ENCODE results near the gene DYNC1H1.
A peak's percentile ranks its signal among the peaks of the same experiment; 100 is the strongest.
"Not testable (repeated sequence)": the region's sequence is repeated elsewhere in the genome, so short reads cannot be mapped to it uniquely, and the experiment has no call there.

The DYNC1H1 gene

GRCh38 chr14:102080183-102081080 lies 116.1 kb downstream of the DYNC1H1 start:
- TF ChIP-seq CTCF (IDR thresholded peaks at IDR 0.05; ENCODE audit: insufficient read depth, low read depth, low read length, missing control alignments) = no peak
- DNase-seq (ENCODE audit: low read depth) = no peak
- no peak overlapping the region for H3K4me3 ChIP-seq (ENCODE audit: low read length)

GRCh38 chr14:102081231-102082080 lies 117.1 kb downstream of the DYNC1H1 start:
- no peak for DNase-seq (ENCODE audit: low read depth)
- no peak for TF ChIP-seq CTCF (IDR thresholded peaks at IDR 0.05; ENCODE audit: insufficient read depth, low read depth, low read length, missing control alignments)
- H3K4me3 ChIP-seq (ENCODE audit: low read length) = no peak overlapping the region

GRCh38 chr14:102084522-102084921 lies 120.1 kb downstream of the DYNC1H1 start:
- peak overlapping the region; percentile 73 for H3K4me3 ChIP-seq (ENCODE audit: low read length)
- not testable (repeated sequence) for DNase-seq (ENCODE audit: low read depth)

GRCh38 chr14:102084931-102085330 lies 120.6 kb downstream of the DYNC1H1 start:
- peak overlapping the region; percentile 73 for H3K4me3 ChIP-seq (ENCODE audit: low read length)

GRCh38 chr14:102085488-102085887 lies 121.1 kb downstream of the DYNC1H1 start:
- no peak for DNase-seq (ENCODE audit: low read depth)
- H3K4me3 ChIP-seq (ENCODE audit: low read length) = peak overlapping the region; percentile 73
- no peak for TF ChIP-seq CTCF (IDR thresholded peaks at IDR 0.05; ENCODE audit: insufficient read depth, low read depth, low read length, missing control alignments)

More at GRCh38 chr14:102084931-102085330, 120.6 kb downstream of the DYNC1H1 start:
- TF ChIP-seq CTCF (IDR thresholded peaks at IDR 0.05; ENCODE audit: insufficient read depth, low read depth, low read length, missing control alignments) = no peak
- no peak for DNase-seq (ENCODE audit: low read depth)

GRCh38 chr14:102085948-102086708 lies 121.8 kb downstream of the DYNC1H1 start:
- TF ChIP-seq CTCF (IDR thresholded peaks at IDR 0.05; ENCODE audit: insufficient read depth, low read depth, low read length, missing control alignments) = no peak
- H3K4me3 ChIP-seq (ENCODE audit: low read length) = peak overlapping the region; percentile 73

GRCh38 chr14:102086709-102086971 lies 122.3 kb downstream of the DYNC1H1 start:
- DNase-seq (ENCODE audit: low read depth) = no peak
- peak overlapping the region; percentile 73 for H3K4me3 ChIP-seq (ENCODE audit: low read length)
- no peak for TF ChIP-seq CTCF (IDR thresholded peaks at IDR 0.05; ENCODE audit: insufficient read depth, low read depth, low read length, missing control alignments)

More at GRCh38 chr14:102085948-102086708, 121.8 kb downstream of the DYNC1H1 start:
- peak; percentile 68 for DNase-seq (ENCODE audit: low read depth)
